Stimulated activated CD8-positive, alpha-beta memory T cell treated with anti-CD3 and anti-CD28 coated beads, Interleukin-4, amount 100 ng/mL, for 48 hours (primary cell): ENCODE results near the gene RHOG.

Experiments
- DNase-seq: peaks from one replicate; pipeline ENCODE4 v3.0.0-alpha.2; 2020

RHOG gene

GRCh38 chr11:3840870-3841425 lies at the start of gene RHOG:
TSS of gene RHOG (minus strand) at chr11:3840959. CDS start at chr11:3828138, 12,821 bp downstream.
- DNase-seq: peak; percentile 93

DNA sequence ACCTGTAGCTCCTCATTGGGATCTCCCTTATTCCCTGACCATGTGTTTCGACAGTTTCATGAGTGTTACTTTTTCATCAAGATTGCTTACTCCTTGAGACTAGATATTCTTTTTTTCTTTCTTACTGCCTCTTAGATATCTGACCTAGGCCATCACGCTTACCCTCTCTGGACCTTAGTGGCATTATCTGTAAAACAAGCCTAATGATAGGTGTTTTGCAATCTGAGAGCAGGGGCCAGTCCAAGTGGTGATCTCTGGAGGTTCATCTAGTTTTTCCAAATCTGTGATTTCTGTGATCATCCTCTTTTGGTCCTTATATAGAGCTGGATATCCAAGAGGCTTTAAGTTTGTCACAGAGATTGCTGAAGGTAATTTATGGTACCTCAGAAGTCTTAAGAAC lies 49.3 kb upstream of the RHOG start:
- no peak for DNase-seq

DNA sequence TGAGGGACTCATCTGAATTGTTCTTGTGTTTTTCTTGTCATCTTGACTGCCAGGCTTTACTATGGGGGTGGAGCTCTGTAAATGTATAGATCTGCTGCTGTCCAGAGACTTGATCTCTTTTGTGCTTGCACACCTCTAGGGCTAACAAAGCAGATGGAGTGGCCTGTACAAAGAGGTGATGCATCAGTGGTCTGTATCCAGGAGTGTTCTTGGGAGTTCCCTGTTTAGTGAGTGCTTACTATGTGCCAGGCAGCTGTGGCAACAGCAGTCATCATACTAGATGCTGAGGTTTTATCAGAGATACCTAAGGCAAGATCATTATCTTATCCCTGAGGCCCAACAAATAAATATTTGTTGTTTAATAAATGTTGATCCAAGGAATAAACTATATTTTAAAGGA lies 48.1 kb upstream of the RHOG start:
- no peak for DNase-seq

DNA sequence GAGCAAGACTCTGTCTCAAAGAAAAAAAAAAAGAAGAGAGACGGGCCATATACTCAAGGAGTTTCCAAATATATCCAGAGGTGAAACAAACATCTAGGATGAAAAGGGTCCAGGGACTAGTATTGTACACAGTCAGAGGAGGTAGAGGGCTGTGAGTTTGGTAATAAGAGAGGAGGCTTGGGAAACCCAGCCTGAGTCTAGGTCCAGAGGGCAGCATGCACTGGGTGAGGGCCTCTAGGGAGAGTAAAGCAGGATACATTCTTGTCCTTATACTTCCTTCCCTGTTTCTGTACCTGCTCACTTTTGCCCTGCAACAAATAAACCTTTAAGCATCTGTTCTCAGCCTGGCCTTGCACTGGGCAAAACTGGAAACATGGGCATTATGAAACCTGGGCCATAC lies 46.2 kb upstream of the RHOG start:
- DNase-seq: no peak

GRCh38 chr11:3885855-3886254 lies 45.1 kb upstream of the RHOG start:
- no peak for DNase-seq

DNA sequence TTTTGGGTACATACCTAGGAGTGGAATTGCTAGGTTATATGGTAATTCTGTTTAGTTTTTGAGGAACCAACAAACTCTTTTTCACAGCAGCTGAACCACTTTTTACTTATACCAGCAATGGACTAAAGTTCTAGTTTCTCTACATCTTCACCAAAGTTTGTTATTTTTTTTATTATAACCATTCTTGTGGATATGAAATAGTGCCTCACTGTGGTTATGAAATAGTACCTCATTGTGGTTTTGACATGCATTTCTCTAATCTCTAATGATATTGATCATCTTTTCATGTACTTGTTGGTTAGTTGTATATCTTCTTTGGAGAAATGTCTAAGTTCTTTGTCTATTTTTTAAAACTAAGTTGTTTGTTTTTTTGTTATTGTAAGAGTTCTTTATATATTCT lies 41.9 kb upstream of the RHOG start:
- DNase-seq: no peak

DNA sequence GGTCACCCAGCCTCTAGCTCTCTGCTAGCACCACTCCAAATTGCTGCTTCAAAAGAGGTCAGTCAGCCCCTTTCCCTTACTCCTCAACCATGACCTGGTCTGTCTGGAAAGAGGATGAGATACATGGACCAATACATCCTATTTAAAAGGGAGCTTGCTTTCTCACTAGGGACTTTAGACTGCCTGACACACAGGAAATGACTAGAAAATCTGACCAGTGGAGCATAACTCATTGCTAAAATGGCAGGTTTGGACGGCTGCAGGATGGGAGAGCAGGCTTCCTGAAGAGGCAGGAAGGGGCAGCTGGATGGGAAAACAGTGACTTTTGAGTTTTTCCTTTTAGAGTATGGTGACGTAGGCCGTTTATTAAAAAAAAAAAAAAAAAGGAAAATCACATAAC lies 40.0 kb upstream of the RHOG start:
- DNase-seq: no peak

GRCh38 chr11:3879967-3880542 lies 39.3 kb upstream of the RHOG start:
- no peak for DNase-seq

GRCh38 chr11:3879216-3879966 lies 38.6 kb upstream of the RHOG start:
- no peak for DNase-seq

DNA sequence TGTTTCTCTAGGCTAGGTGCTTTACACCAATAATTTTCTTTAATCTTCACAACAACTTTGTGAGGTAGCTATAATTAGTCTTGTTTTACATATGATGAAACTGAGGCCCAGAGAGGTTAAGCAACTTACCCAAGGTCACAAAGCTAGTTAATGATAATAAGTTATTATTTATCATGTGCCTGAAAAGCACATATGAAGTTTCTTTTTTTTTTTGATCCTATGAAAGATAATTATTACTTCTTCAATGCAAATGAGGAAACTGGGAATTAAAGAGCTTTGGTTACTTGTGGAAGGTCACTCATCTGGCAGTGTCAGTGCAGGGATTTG lies 37.5 kb upstream of the RHOG start:
- DNase-seq: no peak

GRCh38 chr11:3877364-3878257 lies 36.9 kb upstream of the RHOG start:
- DNase-seq: no peak

GRCh38 chr11:3876613-3877012 lies 35.9 kb upstream of the RHOG start:
- DNase-seq: no peak

DNA sequence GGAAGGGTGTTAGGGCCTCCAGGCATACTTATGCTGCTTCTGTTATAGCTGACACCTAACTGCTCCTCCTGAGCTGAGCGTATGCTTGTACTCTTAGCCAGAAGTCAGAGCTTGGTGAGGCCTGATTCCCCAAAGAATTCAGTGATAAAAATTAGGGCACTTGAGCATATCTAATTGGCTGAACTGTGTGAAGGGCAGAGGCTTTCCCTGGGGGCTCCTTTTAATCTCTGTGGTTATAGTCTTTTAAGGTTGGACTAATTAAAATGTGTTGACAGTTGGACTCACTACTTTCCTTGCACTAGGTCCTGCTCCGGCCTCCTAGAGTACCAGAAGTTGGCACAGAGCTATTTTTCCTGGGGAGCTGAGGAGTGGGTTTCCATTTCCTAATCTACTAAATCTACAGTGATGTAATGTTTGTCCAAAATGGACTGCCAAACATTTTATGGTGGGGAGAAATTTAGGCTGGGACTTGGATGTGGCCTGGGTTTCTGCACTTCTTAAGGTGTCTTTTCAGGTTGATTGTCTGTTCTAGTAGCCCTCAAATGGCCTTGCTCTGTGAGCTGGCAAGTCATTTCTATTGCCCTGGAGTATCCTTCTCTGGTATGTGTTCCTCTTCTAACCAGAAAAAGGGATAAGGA lies 33.1 kb upstream of the RHOG start:
- no peak for DNase-seq

DNA sequence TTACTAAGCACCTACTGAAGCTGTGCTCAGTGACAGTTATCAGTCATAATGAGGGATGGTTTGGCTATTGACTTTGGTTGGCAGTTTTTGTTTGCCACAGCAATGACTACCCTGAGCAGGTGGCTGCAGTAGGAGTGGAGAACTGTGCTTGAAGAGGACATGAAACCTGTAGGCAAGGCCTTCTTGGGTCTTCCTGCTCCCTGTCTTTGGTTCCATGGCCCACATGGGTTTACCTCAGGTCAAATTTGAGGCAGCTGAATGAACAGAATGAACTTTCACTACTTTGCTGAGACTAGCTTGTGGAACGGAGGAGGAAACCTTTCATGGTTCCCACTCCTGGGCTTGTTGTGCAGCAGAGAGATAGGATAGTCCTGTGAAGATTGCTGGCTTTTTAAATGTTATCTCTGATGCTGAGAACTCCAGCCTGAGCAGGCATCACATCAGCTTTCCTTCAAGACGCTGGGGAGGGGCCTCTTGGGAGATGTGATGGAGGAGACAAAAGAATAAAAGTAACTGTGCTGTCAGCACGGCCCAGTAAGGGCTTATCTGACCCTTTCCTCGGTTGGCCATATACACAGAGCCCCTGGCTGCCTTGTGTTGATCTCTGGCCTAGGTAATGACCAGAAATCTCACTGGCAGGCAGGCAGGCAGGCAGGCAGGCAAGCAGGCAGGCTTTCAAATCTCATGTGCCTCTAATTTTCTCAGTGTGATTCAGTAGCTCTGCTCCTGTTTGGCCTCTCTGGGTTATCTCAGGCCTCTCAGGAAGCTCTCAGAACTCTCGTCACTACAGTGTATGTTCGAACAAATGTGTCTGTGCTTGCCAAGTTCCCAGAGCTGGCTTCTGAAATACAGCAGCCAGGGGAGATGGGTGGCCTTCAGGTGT lies 26.7 kb upstream of the RHOG start:
- DNase-seq: no peak

DNA sequence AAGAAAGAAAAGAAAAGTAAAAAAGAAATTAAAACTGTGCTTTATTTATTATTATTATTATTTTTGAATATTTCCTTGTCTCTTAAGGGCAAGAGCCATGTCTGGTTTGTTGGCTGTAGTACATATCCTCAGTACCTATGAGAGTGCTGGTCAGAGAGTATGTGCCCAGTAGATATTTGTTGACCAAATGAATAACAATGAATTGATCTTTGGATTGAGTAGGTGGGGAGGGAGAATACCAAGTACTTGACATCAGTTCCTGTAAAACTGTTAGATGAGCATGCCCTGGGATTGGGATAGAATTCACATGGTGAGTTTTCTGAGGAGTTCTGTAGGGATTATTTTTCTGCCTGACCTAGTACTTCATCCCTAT lies 26.1 kb upstream of the RHOG start:
- no peak for DNase-seq

- DNase-seq: no peak
Measured at GRCh38 chr11:3866206-3866605, 25.4 kb upstream of the RHOG start.

- DNase-seq: no peak
Measured at GRCh38 chr11:3865388-3866193, 24.8 kb upstream of the RHOG start.

GRCh38 chr11:3861683-3862082 lies 20.9 kb upstream of the RHOG start:
- DNase-seq: no peak

DNA sequence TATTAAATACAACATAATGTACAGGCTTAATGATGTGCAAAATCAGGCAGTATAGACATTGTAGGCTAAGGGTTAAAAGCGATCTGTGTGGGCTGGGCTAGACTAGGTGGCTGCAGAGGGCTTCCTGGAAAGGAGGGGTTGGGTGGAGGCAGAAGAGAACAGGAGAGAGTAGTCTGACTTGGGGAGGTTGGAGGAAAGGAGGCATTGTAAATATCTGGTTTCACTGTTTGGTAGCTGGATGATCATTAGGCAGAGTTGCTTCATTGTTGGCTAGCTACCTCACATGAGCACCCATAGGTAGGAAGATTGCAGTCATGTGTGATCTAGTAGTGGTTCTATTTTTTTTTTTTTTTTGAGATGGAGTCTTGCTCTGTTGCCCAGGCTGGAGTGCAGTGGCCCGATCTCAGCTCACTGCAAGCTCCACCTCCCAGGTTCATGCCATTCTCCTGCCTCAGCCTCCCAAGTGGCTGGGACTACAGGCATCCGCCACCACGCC lies 20.2 kb upstream of the RHOG start:
- DNase-seq: peak; percentile 51

DNA sequence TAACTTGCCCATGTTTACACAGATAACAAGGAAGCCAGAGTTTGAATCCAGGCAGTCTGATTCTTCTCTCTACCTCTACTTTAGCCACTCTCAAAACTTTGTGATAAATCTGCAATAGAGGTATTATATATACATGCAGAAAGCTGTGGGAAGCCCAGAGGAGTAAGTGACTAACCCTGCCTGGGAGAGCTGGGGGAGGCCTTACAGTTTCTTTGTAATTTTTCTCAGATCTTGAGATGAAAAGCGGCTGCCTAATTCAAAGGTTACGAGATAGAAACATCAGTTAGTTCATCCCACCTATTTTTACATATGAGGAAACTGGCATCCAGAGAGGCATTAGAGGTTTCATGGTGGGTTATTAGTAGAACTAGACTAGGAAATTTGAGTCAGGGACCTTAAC lies 19.6 kb upstream of the RHOG start:
- DNase-seq: peak; percentile 58

GRCh38 chr11:3859373-3859881 lies 18.7 kb upstream of the RHOG start:
- no peak for DNase-seq
